ENCODE results near the gene HBS1L.
A peak's percentile ranks its signal among the peaks of the same experiment; 100 is the strongest.

HBS1L gene

DNA sequence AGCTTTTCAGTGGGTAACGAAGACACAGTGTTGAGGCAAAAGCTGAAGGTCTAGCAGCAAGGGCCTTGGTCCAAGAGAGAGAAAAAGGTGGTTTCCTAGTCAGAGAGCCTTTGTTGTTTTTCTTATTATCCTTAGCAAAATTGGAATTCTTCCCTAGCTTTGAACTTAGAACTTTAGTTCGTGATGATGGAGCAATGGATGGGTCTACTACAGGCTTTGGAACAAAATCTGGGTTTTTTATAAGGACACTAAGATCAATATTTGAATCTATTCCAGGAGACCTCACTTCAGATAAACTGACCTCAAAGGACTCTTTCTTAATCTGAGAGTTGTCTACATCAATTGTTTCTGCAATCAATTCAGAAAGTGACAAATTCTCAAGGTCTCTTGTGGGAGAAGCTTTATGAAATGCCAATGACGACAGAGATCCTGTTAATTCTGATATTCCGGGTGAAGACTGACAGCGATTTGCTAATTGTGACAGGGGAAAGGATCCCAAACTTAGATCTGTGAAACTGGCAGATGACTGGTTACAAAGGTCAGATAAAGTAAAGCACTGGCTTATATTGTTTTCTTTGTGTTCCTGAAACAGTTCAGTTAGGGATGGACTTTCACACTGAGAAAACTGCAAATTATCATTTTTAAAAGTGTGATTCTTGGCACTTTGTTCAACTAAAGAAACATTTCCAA, 17.7 kb downstream of the HBS1L start:
- DNase-seq (ENCODE audit: low read depth in 3 of 3): no peak

DNA sequence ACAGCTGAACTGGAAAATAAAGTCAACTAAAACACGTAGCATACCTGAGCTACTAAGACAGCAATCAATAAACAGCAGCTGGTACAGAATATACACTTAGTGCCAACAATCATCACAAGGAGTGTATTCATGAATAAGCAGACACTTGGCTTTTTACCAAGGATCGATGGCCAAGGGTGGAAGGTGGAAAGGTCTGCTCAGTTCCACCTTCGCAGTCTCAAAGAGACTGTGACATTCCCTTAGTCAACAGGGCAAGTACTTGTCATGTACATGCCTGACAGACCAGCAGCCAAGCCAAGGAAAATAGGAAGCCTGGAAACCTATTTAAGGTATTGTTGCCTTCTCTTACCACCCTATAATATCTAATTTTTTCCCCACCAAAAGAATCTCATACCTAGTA, 21.4 kb downstream of the HBS1L start:
- no peak for DNase-seq (ENCODE audit: low read depth in 3 of 3)

DNA sequence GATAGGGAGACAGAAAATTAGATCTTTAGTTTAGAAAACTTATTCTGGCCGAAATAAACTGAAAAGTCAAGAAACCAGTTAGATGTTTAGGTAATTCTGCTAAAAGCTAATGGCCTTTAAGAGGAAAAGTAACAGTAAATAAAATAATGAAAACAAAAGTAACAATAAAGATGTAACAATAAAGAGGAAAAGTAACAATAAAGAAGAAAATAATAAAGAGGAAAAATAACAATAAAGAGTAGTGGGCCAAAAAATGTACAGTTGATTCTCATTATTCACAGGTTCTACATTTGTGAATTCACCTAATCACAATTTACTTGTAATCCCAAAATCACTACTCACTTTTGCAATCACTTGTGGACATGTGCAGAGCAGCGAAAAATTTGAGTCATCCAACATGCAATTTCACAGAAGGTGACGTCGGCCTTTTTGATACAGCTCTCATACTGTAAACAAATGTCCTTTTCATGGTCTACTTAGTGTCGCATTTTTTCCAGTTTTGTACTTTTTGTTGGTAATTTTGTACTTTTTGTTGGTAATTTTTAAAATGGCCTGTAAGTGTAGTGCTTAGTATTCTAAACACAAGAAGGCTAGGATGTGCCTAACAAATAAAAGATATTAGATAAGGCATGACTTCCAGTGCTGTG, 24.0 kb downstream of the HBS1L start:
- peak in 1 of 3 donors; percentile 3 for DNase-seq (ENCODE audit: low read depth in 3 of 3)

DNA sequence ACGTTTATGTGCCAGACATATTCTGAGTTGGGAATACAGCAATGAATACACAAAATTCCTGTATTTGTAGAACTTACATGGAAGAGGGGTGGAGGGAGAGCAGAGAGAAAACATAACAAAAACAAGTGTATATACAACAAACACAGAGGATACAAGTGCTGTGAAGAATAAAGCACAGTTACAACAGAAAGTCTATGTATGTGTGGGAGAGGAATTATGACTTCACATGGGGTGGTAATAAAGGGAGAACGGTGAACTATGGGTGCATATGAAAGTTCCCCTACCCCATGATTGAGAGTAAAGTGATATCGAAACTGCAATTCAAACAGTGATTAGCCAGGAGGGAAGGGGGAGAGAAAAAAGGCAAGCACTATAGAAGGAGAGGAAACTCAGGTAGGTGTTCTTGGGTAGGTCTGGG, 24.6 kb downstream of the HBS1L start:
- DNase-seq (ENCODE audit: low read depth in 3 of 3): no peak

DNA sequence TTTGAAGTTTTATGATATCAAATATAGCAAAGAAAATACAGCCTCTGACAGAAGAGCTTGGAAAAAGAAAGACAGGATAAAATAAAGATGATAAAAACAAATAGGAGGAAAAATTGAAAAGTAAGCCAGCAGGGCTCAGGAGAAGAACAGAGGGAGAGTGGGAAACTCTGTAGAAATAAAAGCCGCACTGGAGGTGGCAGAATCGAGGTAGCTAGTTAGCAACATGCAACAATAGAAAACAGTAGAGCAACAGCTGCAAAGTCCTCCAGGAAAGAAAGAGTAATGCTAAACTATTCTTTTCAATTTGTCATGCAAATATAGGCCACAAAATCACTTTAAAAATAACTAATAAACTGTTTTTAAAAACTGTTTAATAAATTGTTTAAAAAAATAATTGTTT, 28.8 kb downstream of the HBS1L start:
- no peak for DNase-seq (ENCODE audit: low read depth in 3 of 3)

DNA sequence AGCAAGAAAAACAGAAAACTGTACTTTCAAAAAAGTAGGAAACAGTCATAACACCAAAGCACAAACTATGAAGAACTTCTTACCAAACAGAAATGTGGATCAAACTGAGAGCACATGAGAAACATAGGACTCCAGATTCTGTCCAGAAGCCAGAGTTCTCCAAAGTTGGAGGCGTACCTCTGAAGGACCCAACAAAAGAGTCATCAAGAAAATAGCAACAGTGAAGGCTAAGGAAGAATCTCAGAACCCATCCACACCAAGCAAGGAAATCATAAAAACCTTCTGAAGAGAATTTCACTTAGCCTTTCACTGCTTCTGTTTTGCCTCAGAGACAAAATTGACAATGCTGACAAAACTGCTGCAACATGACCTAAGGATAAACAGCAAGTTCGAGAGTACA, 29.4 kb downstream of the HBS1L start:
- no peak for DNase-seq (ENCODE audit: low read depth in 3 of 3)

DNA sequence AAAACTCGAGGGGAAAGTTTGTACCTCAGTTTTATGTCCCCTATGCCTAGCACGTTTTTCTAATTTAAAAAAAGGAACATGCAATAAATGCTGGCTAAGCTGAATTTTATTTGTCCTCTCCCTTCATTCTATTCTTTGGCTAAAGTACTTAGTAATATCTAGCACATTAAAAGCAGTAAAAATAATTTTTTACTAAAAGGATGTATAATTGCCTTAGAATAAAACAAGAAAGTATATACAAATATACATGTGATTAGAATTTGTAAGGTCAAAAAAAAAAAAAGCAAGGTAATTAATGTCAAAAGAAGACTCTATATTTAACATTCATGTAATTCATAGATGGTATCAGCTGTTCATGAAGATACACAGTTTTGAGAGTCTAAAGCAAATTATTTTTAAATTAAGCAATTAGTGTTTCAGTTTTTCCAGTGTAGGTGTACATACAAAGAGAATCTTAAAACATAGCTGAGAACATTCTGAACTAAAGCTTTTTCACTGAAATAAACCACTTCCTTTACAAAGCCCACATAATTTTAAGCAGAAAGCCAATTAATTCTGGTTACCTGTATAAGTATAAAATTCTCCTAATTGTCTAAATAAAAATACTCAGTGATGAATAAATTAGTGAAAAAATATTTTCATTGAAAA, 32.4 kb downstream of the HBS1L start:
- no peak for DNase-seq (ENCODE audit: low read depth in 3 of 3)

DNA sequence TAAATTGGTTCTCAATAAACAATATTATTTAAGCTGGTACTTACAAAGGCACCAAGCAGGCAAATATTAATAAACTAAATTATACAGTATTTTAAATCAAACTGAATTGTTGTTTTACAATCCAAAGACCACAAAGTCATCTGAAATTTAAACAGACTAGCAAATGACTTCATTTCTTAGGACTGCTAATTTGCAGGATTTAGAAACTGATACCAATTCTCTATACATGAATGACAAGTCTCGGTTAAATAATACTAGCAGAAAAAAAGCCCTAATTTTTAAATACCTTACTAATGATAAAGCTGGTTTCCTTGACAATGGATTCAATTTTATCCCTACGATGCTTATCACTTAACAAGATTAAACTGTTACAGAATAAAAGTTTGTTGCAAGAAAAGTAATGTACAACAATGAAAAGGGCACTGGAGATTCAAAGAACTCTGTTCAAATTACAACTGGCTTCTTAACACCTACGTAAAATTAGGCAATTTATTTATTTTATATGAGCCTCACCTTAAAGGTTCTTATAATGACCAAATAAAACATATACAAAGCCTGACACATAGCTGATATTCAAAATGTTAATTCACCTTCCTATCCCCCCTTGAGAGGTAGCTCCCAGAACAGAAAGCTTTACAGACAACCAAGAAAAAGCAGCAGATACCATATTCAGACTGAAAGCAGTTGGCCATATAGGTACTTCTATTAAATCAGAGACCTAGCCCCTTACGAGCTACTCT, 33.1 kb downstream of the HBS1L start:
- DNase-seq (ENCODE audit: low read depth in 3 of 3): no peak

DNA sequence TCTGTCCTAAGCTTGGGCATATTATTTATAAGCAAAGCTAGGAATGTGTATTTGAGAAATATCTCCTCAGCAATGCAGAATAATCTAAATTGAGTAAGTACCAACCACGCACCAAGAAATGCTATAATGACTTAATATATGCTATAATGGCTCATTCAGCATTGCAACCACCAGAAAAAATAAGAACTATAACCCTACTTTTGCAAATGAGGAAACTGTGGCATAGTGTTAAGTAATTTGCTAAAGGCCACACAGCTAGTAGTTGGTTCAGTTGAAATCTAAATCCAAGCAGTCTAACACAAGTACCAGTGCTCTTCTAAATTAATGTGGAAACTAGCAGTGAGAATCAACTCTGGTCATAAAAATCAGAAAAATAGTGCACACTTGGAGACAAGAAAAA, 35.7 kb downstream of the HBS1L start:
- no peak for DNase-seq (ENCODE audit: low read depth in 3 of 3)

DNA sequence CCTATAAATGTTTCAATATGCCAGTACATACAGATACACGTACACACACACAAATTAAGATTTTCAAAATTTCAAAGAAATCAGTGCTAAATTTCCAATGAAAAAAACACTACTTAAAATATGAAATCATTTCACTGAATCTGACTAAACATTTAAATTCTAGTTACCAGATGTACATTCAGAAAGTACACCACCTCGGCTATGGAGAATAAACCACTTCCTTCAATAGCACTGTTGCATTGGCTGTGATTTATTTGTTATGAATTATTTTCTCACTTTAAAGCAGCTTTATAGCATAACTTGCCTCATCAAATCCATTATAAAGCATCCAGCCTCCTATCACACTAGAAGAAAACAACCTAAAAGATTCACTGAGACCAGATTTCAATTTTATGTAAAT, 36.6 kb downstream of the HBS1L start:
- DNase-seq (ENCODE audit: low read depth in 3 of 3): no peak

DNA sequence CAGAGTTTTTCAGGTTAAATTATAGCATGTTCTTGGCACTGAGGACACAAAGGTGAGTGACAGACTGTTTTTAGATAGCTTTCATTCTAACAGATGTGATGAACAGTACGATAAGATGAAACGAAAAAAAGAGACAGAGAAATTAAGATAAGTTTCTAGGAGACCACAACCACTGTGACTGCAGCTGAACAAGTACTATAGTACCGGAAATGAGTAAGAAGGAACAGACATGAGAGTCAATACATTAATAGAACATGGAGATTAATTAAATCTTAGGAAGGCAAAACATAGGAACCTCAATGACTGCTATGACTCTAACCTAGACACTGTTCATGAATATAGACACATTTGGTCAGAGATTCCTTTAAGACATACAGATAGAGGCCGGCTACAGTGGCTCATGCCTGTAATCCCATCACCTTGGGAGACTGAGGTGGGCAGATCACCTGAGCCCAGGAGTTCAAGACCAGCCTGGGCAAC, 40.2 kb downstream of the HBS1L start:
- no peak for DNase-seq (ENCODE audit: low read depth in 3 of 3)

DNA sequence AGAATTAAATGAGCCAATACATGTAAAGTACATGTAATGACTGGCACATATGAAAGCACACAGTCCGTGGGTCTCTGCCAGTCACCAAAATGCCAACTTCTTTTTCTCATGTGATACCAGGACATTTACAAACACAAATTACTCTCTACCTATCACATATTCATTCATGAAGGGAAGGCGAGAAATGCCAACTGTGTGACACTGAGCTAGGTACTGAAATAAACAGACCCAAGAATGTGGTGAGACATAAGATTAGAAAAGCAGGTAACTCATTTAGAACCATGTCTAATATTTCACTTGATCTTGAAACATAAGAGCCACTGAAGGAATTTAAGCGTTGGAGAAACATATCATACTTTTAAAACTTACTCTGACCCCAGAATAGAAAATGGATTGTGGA, 41.4 kb downstream of the HBS1L start:
- no peak for DNase-seq (ENCODE audit: low read depth in 3 of 3)

DNA sequence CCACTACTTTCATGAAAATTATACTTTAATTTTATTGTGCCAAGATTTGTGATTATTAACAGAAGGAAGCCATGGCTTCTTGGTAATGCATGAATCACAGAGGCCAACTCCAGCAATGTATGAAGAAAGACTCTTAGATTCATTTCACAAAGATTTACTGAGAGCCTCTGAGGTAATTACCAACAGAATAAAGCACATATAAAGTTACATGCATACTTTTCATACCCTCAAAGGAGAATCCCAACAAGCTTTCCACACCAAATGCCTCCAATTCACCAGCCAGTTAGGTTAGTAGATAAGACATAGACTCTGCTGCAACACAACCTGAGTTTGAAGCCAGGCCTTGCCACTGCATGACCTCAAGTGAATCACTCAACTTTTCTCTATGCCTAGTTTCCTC, 41.9 kb downstream of the HBS1L start:
- no peak for DNase-seq (ENCODE audit: low read depth in 3 of 3)

DNA sequence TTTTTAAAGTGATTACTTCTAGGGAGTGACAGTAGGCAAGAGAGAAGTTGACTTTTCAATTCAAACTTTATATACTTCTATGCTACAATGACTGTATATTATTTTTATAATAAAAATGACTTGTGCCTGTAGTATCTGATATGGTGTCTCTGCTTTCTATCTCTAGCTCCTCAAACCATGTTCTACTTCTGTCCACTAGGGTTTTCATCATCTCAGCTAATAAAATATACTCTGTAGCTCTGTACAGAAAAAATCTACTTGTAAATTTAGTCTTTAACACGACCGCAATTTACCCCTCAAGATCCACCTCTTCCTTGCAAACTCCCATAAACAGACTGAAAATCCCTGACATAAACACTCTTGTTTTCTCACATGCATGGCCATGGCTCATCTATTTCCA, 42.3 kb downstream of the HBS1L start:
- no peak for DNase-seq (ENCODE audit: low read depth in 3 of 3)

DNA sequence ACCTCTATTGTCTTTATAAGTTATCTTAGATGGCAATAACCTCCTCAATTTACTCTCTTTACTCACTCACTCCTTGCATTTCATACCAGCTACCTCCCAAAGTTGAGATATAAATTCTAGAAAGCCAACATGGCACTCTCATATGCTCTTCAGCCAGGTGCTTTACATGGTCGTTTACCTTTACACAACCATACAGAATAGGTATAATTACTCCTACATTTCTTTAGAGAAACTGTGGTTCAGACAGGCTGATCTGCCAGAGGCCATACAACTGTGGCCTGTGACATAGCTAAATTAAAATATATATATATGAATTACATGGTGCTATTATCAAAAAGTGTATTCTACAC, 45.7 kb downstream of the HBS1L start:
- DNase-seq (ENCODE audit: low read depth in 3 of 3): no peak

DNA sequence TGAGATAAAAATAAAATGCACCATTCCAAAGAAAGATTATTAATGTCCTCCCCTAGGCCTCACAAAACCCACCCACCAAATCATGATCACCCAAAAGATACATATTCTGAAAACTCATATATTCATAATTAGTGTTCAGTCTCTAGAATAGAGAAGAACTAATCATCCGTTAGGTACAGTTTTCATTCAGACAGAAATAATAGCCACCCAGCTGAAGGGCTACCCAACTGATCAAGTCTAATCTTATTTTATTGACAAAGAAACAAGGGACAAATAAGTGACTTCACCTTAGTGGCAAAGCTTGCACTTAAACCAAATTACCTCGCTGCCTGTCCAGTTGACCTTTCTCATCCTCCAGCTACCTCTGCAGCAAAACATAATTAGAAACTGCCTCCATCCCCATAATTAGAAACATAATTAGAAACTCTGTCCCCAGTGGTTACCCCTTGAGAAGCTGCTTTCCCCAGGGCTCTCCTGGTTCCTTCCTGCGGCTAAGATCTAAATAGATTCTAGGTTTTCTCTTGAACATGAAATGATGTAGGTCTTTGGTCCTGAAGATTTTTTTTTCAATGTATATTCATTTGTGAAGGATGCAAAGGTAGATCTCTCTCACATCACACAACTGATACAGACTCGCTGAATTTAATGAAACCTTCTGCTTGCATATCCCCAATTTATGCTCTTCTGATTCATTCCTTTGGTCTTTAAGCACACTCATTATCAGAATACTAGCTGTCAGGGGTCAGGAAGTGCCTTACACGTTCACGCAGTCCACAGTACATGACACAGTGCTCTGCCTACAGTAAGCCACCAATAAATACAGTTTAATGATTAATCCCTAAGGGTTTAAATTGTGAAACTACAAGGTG, 46.3 kb downstream of the HBS1L start:
- no peak for DNase-seq (ENCODE audit: low read depth in 3 of 3)

DNA sequence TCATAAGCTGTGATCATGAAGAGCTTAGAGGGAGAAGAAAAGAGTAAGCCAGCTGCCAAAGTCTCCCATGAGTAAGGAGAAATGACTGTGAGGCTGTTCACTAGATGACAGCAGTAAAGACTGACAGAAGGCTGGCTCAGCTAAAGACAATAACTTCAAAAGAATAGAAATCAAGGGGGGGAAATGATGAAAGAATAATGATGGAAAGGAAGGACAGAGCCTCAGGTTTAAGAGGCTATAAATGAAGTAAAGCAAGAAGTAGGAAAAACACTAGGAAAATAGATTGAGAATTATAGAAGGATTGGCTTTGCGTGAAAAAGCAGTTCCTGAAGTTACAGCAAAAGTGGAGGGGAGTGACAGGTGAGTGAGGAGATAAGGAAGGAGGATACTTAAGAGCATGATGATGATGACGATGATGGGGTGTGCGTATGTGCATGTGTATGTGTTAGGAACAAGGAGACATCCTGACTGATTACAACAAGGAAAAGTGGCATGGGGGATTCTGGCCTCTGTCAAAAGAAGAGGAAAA, 48.2 kb downstream of the HBS1L start:
- no peak for DNase-seq (ENCODE audit: low read depth in 3 of 3)

DNA sequence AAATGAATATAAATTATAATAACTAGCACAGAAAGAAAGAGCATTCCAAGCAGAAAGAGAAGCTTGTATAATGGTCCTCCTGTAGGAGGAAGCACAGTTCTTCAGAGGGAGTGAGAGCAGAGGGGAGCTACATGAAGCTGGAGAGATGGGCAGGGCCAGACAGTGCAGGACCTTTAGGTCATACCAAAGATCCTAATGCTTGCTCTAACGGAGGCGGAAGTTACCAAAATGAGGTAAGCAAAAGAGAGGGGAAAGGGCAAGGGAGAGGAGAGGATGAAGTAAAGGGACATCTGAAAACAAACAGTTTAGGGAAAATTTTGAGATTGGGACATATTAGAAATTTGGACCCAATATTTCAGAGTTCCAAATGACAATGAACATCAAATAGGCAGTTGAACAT, 50.2 kb downstream of the HBS1L start:
- DNase-seq (ENCODE audit: low read depth in 3 of 3): no peak

DNA sequence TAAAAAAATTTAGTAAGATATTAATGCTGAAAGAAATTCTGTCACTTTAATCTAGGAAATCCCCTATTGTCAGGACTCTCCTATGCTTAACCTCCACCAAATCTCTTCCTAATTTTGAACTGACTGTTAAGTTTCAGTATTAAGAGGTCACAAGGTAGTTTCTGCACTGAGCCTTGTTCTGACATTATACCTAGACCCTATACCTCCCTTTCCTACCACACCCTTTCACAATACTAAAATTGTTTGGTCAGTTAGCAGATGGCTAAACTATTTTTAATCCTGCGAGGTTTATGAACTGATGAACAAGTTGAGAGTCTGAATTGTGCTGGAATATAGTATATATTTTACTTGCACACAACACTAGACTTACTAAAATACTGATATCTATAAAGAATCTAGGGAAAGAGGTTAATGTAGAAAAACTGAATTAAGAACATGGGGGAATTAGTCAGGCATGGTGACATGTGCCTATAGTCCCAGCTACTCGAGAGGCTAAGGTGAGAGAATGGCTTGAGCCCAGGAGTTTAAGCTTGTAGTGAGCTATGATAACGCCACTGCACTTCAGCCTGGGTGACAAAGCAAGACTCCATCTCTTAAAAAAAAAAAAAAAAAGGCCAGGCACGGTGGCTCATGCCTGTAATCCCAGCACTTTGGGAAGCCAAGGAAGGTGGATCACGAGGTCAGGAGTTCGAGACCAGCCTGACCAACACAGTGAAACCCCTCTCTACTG, 51.5 kb downstream of the HBS1L start:
- DNase-seq (ENCODE audit: low read depth in 3 of 3): no peak

DNA sequence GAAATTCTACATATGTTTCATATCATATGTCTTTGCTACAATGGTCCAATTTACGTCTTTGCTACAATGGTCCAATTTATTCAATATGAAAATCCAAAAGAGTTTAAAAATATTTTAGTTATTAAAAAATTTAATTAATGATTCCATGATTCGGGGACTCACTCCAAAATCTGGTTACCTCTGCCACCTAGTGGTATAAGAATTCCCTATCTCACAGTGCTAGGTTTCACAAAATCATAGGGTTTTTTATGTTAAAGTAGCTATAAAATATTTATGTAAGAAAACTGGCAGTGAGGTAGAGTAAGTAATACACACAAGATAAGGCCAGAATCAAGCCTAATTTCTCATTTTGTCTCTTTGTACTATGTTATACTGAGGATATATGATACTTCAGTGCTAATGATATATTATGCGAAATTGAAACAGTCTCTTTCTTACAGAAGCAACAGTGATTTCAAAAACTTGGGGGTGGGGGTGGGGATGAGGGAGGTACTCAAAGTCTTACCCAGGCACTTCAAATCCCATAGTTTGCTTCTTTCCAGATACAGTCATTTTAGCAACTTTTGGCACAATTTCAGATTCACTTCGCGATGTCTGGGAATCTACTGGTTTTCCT, 52.3 kb downstream of the HBS1L start:
- DNase-seq (ENCODE audit: low read depth in 3 of 3): no peak
